Activated naive CD4-positive, alpha-beta T cell treated with anti-CD3 and anti-CD28 coated beads, Interleukin-2, amount 10 ng/mL, durations not matched to agents 7 days and 5 days (primary cell): ENCODE measurements around the gene BMP2.
A peak's percentile ranks its signal among the peaks of the same experiment; 100 is the strongest.

Experiments used
- CTCF ChIA-PET: fragments of 350-600 bp; sonication (Branson Sonifier 250); formaldehyde crosslinking; loops from one replicate; lab custom pipeline; 2021; ENCODE audit warnings: antibody characterized with exemption; lab: Charles Lee
- DNase-seq: peaks from one replicate; pipeline ENCODE4 v3.0.0-alpha.2; 2020
- H3K27ac Mint-ChIP-seq: one replicate; pipeline ENCODE4 v1.8.0; 2021; ENCODE audit warnings: mild to moderate bottlenecking, moderate library complexity, mixed read lengths
- H3K27me3 Mint-ChIP-seq: one replicate; pipeline ENCODE4 v1.8.0; 2021; ENCODE audit warnings: mild to moderate bottlenecking, mixed read lengths
- H3K36me3 Mint-ChIP-seq: one replicate; pipeline ENCODE4 v1.8.0; 2021; ENCODE audit warnings: mixed read lengths
- H3K4me1 Mint-ChIP-seq: one replicate; pipeline ENCODE4 v1.8.0; 2021; ENCODE audit warnings: mixed read lengths
- H3K4me3 Mint-ChIP-seq: one replicate; pipeline ENCODE4 v1.8.0; 2021; ENCODE audit warnings: mild to moderate bottlenecking, moderate library complexity, mixed read lengths
- H3K9me3 Mint-ChIP-seq: one replicate; pipeline ENCODE4 v1.8.0; 2021; ENCODE audit warnings: mixed read lengths

BMP2 gene

DNA sequence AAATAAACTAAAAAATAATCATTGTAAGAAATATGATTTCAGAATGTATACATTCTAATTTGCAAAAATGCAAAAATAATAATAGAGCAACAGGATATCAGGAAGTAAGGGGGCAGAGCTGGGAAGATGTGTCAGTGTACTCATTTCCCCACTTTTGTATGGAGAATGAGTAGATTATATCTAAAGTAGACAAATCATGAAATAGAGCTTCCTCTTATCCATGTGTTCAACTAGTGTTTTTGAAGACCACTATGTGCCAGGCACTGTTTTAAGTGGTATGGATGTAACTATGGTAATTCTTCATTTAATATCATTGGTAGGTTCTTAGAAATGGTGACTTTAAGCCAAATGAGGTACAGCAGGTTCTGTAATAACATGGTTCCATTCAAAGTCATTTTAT, 17.0 kb upstream of the BMP2 start:
- CTCF ChIA-PET, result no interaction called here
- H3K36me3 Mint-ChIP-seq, result no peaks in the 10 kb centered on the region
- no peaks in the 10 kb centered on the region for H3K9me3 Mint-ChIP-seq
- H3K27ac Mint-ChIP-seq, result no peak overlapping the region
- H3K27me3 Mint-ChIP-seq, result no peaks in the 10 kb centered on the region
- no peak overlapping the region for H3K4me3 Mint-ChIP-seq
- DNase-seq, result no peak
- H3K4me1 Mint-ChIP-seq, result no peaks in the 10 kb centered on the region

DNA sequence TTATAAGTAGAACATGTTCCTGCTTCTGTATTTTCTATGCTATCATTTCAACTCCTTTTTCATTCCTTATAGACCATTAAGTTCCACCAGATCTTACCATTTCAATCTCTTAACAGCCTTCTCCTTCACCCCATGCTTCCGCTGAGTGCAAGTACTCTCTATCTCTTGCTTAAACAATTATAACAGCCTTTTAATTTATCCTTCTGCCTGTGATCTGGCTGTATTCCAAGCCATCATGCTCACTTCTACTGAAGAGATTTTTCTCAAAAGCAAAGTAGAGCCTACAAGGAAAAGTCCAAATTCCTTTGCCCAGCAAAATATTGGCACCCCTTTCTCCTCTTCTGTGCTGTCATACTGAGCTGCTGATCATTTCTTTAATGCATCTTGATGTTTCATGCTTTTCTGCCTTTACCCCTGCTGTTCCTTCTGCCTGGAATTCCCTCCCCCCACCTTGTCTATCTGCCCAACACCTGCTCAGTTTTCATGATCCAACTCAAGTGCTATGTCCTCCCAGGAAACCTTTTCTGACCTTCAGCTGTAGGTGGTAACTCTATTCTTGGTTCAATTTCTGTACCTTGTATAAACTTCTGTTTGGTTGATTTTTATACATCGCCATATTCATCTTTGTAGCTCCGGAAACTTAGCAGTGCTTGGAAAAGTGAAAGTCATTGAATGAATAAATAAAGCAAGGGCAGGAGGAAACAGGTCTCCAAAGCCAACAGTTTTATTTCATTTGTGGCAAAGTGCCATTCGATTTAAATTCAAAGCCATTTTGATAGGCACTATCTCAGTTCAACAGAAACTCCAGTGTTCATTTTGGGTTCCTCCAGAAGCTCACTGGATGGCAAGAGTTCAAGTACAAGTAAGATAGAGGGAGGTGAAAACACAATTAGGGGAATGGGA, 10.5 kb upstream of the BMP2 start:
- CTCF ChIA-PET, result interaction anchor here (1.2 kb wide), 1 partner anchor 8 kb away, joined by 4 read pairs; no protein-coding TSS in a partner anchor
- Mint-ChIP-seq H3K36me3 (no peaks in the 10 kb centered on the region), H3K27me3 (no peaks in the 10 kb centered on the region), H3K4me3 (no peak overlapping the region), H3K27ac (no peak overlapping the region), H3K4me1 (no peaks in the 10 kb centered on the region), H3K9me3 (no peaks in the 10 kb centered on the region)
- no peak for DNase-seq

- Mint-ChIP-seq H3K27me3 (peaks cover 36% of the 10 kb centered on the region), H3K4me3 (no peak overlapping the region), H3K4me1 (no peaks in the 10 kb centered on the region), H3K9me3 (no peaks in the 10 kb centered on the region), H3K27ac (no peak overlapping the region), H3K36me3 (no peaks in the 10 kb centered on the region)
- CTCF ChIA-PET, result no interaction called here
- no peak for DNase-seq
Observed at GRCh38 chr20:6764619-6765018, 2.9 kb upstream of the BMP2 start.

DNA sequence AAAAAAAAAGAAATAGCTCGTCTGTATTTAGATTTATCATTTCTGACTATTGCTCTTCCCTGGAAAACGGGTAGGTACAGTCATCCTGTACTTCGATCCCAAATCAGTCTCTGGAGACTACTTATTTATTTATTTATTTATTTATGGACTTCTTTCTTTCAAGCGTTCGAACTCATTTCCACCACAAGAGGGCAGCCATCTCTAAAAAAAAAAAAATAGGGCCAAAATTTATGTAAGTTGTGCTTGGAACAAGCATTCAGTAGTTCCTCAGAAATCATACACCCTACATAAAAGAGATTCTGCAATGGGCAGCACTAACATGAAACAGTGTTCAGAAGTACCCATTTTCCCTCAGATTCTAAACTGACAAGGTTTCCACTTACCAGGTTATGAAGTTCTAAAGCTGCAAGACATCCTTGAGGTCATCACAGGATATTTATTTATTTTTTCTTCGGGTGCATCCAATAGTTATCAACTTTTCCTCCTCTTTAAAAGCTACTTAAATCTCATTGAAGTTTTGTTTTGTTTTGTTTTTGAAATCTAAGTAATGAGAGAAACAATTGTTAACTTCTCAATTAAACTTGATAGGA, 1.9 kb upstream of the BMP2 start:
- Mint-ChIP-seq H3K27ac (no peak overlapping the region), H3K4me1 (no peaks in the 10 kb centered on the region), H3K36me3 (no peaks in the 10 kb centered on the region), H3K4me3 (no peak overlapping the region), H3K27me3 (peaks cover 46% of the 10 kb centered on the region), H3K9me3 (no peaks in the 10 kb centered on the region)
- CTCF ChIA-PET, result interaction anchor here (0.7 to 1.0 kb wide), 7 partner anchors 9 to 1094 kb away, joined by 3 to 4 read pairs (median 3); no protein-coding TSS in a partner anchor
- DNase-seq, result no peak

DNA sequence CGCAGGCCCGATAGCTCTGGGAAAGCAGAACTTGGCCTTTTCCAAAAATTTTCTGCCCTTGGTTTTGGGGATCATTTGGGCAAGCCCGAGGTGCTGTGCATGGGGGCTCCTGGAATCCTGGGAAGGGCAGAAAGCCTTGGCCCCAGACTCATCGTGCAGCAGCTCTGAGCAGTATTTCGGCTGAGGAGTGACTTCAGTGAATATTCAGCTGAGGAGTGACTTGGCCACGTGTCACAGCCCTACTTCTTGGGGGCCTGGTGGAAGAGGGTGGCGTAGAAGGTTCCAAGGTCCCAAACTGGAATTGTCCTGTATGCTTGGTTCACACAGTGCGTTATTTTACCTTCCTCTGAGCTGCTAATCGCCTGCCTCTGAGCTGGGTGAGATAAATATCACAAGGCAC, 1.1 kb upstream of the BMP2 start:
- H3K36me3 Mint-ChIP-seq, result no peaks in the 10 kb centered on the region
- CTCF ChIA-PET, result interaction anchor here (0.6 to 1.0 kb wide), 5 partner anchors 10 to 980 kb away, joined by 3 to 4 read pairs (median 3); no protein-coding TSS in a partner anchor
- H3K4me1 Mint-ChIP-seq, result no peaks in the 10 kb centered on the region
- H3K27me3 Mint-ChIP-seq, result peaks cover 50% of the 10 kb centered on the region
- DNase-seq, result no peak
- no peak overlapping the region for H3K4me3 Mint-ChIP-seq
- no peaks in the 10 kb centered on the region for H3K9me3 Mint-ChIP-seq
- H3K27ac Mint-ChIP-seq, result no peak overlapping the region

- no peaks in the 10 kb centered on the region for H3K36me3 Mint-ChIP-seq
- H3K9me3 Mint-ChIP-seq, result no peaks in the 10 kb centered on the region
- DNase-seq, result no peak
- H3K4me3 Mint-ChIP-seq, result peak overlapping the region; percentile 46
- H3K27ac Mint-ChIP-seq, result no peak overlapping the region
- no peaks in the 10 kb centered on the region for H3K4me1 Mint-ChIP-seq
- peaks cover 50% of the 10 kb centered on the region for H3K27me3 Mint-ChIP-seq
- CTCF ChIA-PET, result no interaction called here
Observed at GRCh38 chr20:6767126-6767535, 355 bp upstream of the BMP2 start.

DNA sequence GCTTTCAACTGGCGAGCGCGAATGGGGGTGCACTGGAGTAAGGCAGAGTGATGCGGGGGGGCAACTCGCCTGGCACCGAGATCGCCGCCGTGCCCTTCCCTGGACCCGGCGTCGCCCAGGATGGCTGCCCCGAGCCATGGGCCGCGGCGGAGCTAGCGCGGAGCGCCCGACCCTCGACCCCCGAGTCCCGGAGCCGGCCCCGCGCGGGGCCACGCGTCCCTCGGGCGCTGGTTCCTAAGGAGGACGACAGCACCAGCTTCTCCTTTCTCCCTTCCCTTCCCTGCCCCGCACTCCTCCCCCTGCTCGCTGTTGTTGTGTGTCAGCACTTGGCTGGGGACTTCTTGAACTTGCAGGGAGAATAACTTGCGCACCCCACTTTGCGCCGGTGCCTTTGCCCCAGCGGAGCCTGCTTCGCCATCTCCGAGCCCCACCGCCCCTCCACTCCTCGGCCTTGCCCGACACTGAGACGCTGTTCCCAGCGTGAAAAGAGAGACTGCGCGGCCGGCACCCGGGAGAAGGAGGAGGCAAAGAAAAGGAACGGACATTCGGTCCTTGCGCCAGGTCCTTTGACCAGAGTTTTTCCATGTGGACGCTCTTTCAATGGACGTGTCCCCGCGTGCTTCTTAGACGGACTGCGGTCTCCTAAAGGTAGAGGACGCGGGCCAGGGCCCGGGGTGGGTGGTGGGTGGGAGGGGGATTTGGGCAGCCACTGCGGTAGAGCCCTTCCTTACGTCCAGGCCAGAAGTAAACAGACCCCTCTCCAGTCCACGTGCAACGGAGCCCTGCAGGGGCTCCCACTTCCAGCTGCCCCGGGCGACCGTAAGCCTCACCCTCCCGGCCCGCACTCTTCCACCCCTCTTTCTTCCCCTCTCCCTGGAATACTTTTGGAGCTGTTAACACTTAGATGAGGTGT, 998 bp downstream of the BMP2 start:
- H3K36me3 Mint-ChIP-seq, result no peaks in the 10 kb centered on the region
- CTCF ChIA-PET, result no interaction called here
- peaks cover 50% of the 10 kb centered on the region for H3K27me3 Mint-ChIP-seq
- no peak for DNase-seq
- H3K4me1 Mint-ChIP-seq, result no peaks in the 10 kb centered on the region
- no peak overlapping the region for H3K4me3 Mint-ChIP-seq
- H3K9me3 Mint-ChIP-seq, result no peaks in the 10 kb centered on the region
- H3K27ac Mint-ChIP-seq, result no peak overlapping the region

GRCh38 chr20:6769903-6770785, 2.7 kb downstream of the BMP2 start:
- no peaks in the 10 kb centered on the region for H3K4me1 Mint-ChIP-seq
- H3K9me3 Mint-ChIP-seq, result no peaks in the 10 kb centered on the region
- H3K27me3 Mint-ChIP-seq, result peaks cover 50% of the 10 kb centered on the region
- no peak overlapping the region for H3K4me3 Mint-ChIP-seq
- CTCF ChIA-PET, result no interaction called here
- H3K27ac Mint-ChIP-seq, result no peak overlapping the region
- H3K36me3 Mint-ChIP-seq, result no peaks in the 10 kb centered on the region
- DNase-seq, result no peak

GRCh38 chr20:6770786-6771100, 3.3 kb downstream of the BMP2 start:
- Mint-ChIP-seq H3K27me3 (peaks cover 50% of the 10 kb centered on the region), H3K27ac (no peak overlapping the region)
- CTCF ChIA-PET, result no interaction called here

GRCh38 chr20:6780433-6781190, 13.1 kb downstream of the BMP2 start:
- Mint-ChIP-seq H3K27me3 (no peaks in the 10 kb centered on the region), H3K9me3 (no peaks in the 10 kb centered on the region), H3K36me3 (no peaks in the 10 kb centered on the region), H3K4me3 (no peak overlapping the region), H3K27ac (no peak overlapping the region), H3K4me1 (no peaks in the 10 kb centered on the region)
- DNase-seq, result no peak
- CTCF ChIA-PET, result no interaction called here

More at GRCh38 chr20:6770786-6771100, 3.3 kb downstream of the BMP2 start:
- H3K4me3 Mint-ChIP-seq, result no peak overlapping the region
- no peaks in the 10 kb centered on the region for H3K4me1 Mint-ChIP-seq
- DNase-seq, result no peak
- H3K36me3 Mint-ChIP-seq, result no peaks in the 10 kb centered on the region
- H3K9me3 Mint-ChIP-seq, result no peaks in the 10 kb centered on the region

GRCh38 chr20:6783752-6784151, 16.3 kb downstream of the BMP2 start:
- no peak overlapping the region for H3K4me3 Mint-ChIP-seq
- H3K27me3 Mint-ChIP-seq, result no peaks in the 10 kb centered on the region
- no peaks in the 10 kb centered on the region for H3K4me1 Mint-ChIP-seq
- no peak overlapping the region for H3K27ac Mint-ChIP-seq
- CTCF ChIA-PET, result no interaction called here
- no peaks in the 10 kb centered on the region for H3K36me3 Mint-ChIP-seq
- no peak for DNase-seq
- H3K9me3 Mint-ChIP-seq, result no peaks in the 10 kb centered on the region

GRCh38 chr20:6784210-6784631, 16.7 kb downstream of the BMP2 start:
- Mint-ChIP-seq H3K4me3 (no peak overlapping the region), H3K36me3 (no peaks in the 10 kb centered on the region), H3K27me3 (no peaks in the 10 kb centered on the region), H3K9me3 (no peaks in the 10 kb centered on the region), H3K27ac (no peak overlapping the region), H3K4me1 (no peaks in the 10 kb centered on the region)
- CTCF ChIA-PET, result no interaction called here
- DNase-seq, result no peak

- Mint-ChIP-seq H3K27me3 (no peaks in the 10 kb centered on the region), H3K4me3 (no peak overlapping the region), H3K4me1 (no peaks in the 10 kb centered on the region), H3K36me3 (no peaks in the 10 kb centered on the region), H3K9me3 (no peaks in the 10 kb centered on the region), H3K27ac (no peak overlapping the region)
- CTCF ChIA-PET, result no interaction called here
- no peak for DNase-seq
Observed at GRCh38 chr20:6784767-6785166, 17.3 kb downstream of the BMP2 start.
